CD4-positive, alpha-beta T cell treated with Interleukin-12 subunit alpha and Interleukin-12 subunit beta, for 1 hour (primary cell): ENCODE results near the gene COL26A1.
"Not testable (repeated sequence)": the region's sequence is repeated elsewhere in the genome, so short reads cannot be mapped to it uniquely, and the experiment has no call there.

ENCODE experiments used
- DNase-seq: peaks from one replicate; pipeline ENCODE4 v3.0.0-alpha.2; 2020

COL26A1 gene

DNA sequence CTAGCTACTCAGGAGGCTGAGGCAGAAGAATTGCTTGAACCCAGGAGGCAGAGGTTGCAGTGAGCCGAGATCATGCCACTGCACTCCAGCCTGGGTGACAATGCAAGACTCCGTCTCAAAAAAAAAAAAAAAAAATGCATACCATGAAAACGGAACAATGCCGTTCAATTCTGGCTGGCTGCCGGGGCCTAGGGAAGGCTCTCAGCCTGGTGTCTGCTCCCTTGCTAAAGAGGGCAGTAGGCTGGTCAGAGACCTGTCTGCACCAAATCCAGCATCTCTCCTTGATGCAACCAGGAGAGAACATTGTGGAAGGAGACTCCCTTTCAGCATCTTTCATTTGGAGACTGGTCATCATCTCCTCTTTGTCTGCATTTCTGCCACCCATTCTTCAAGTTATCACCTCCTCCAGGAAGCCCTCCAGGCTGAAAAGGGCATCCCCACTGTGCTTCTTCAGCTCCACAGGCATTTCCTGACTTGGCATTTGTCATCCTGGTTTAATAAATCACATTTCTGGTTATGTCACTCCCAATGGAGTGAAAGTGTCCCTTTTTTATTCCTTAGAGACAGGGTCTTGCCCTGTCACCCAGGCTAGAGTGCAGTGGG lies 241.8 kb downstream of the COL26A1 start:
- DNase-seq, result no peak

DNA sequence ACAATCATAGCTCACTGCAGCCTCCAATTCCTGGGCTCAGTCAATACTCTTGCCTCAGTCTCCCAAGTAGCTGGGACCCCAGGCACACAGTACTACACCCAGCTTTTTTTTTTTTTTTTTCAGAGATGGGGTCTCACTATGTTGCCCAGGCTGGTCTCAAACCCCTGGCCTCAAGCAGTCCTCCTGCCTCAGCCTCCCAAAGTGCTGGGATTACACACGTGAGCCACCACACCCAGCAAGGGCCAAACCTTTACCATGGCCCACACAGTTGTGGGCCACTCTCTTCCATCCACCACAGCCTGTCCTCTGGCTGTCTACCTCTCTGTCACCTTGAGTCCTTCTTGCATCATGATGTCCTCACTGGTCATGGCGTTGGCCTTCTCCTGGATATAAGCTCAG lies 242.3 kb downstream of the COL26A1 start:
- DNase-seq, result not testable (repeated sequence)

DNA sequence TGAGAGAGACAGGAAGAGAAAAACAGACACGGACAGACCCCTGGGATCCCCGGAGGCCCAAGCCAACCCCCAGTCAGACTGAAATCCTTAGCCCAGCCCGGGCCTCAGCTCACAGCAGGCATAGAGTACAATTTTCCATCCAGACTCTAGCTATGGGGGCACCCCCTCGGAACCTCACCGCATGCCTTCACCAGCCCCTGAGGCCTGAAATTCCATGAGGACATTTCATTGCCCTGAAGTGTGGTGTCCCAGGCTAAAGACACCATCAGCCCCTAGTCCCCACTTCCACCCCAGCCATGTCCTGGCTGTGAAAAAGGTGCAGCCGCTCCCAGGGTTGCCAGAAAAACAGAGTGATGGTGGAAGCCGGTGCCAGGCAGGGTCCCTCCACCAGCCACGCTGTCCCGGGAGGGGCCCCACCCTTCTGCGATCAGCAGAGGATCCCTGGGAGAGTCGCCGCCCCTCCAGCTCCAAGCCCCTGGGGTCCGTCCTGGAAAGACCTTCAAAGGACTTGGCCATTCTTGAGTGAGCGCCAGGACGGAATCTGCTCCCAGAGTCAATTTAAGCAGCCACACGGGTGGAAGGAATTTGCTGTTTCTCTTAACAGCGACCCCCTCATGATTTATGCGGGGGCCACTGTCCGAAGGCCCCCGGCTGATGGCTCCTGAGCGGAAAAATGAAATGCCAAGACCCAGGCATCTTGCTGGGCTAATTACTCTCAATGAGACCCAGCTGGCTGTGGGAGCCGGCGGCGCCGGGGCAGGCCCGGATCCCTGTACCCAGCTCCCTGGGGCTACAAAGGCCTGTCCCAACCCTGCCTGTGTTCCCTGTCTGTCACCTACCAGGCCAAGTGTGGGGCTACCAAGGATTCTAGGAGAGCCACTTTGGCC lies 243.2 kb downstream of the COL26A1 start:
- no peak for DNase-seq

DNA sequence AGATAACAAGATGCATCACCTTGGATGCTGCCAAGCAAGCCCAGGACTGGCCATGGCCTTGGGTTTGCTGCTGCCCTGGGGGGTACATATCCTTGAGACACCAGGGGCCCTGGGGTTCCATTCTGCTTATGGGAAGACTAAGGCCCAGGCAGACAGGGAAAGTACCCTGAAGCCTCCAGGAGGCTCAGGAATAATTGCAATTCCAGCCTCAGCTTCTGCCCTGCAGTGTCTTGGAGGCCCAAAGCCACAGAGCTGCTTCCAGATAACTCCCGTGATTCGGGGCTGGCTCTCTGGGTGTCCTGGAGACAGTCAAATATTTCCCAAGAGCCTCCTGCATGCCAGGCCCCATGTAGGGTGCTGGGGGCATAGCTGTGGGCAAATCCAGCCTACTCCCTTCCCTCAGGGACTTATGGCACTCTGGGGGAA lies 243.8 kb downstream of the COL26A1 start:
- no peak for DNase-seq
